Measurements from ENCODE around the gene POLR3H.

Gene POLR3H

DNA sequence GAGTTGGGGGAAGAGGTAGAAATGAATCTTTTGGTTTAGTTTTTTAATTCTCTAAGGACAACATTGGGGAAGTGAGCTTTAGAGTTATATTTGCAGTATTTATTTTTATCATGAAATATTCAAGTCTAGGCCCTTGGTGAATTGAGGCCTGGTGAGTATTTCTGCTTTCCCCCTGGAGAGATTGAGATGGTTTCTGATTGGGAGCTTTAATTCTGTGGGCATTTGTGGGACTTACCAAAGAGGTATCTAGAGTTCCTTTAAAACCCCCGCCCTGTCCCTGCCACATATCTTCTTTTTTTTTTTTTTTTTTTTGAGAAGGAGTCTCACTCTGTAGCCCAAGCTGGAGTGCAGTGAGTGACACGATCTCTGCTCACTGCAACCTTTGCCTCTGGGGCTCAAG lies 65.8 kb downstream of the POLR3H start:
- in situ Hi-C loops (cut with MboI; ENCODE audit: low sequenced_read_pairs, unreplicated experiment): no loop called here
- TF ChIP-seq, protein P1, sequence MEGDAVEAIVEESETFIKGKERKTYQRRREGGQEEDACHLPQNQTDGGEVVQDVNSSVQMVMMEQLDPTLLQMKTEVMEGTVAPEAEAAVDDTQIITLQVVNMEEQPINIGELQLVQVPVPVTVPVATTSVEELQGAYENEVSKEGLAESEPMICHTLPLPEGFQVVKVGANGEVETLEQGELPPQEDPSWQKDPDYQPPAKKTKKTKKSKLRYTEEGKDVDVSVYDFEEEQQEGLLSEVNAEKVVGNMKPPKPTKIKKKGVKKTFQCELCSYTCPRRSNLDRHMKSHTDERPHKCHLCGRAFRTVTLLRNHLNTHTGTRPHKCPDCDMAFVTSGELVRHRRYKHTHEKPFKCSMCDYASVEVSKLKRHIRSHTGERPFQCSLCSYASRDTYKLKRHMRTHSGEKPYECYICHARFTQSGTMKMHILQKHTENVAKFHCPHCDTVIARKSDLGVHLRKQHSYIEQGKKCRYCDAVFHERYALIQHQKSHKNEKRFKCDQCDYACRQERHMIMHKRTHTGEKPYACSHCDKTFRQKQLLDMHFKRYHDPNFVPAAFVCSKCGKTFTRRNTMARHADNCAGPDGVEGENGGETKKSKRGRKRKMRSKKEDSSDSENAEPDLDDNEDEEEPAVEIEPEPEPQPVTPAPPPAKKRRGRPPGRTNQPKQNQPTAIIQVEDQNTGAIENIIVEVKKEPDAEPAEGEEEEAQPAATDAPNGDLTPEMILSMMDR (IDR thresholded peaks at IDR 0.05; ENCODE audit: borderline replicate concordance, control extremely low read depth, extremely low read depth, insufficient read depth, missing control alignments): no peak
- no peak for DNase-seq (ENCODE audit: low spot score)
